Liver (tissue), 9 donors: Measurements from ENCODE around the gene MYL4. TPM values are rescaled to one million over a fixed set of nuclear protein-coding genes. Genes with fewer than 3 reads are reported as not detected.

Experiments
- DNase-seq: peaks from one replicate; pipeline ENCODE4 v3.0.0-alpha.2; 2017; ENCODE audit warnings: low spot score
- H3K27ac ChIP-seq, 2 donors: one replicate each; pipeline ENCODE4 v1.7.0; 2013; ENCODE audit warnings: inconsistent platforms in 2 of 2, low read length in 2 of 2, control low read depth in 1 of 2, low read depth in 1 of 2, mild to moderate bottlenecking in 1 of 2
- H3K27me3 ChIP-seq, 4 donors: one replicate each; pipeline versions ENCODE4 v1.6.1 to v1.7.0; 2013; ENCODE audit warnings: low read length in 3 of 4, inconsistent platforms in 1 of 4, mild to moderate bottlenecking in 1 of 4, moderate library complexity in 1 of 4; ENCODE audit not compliant: control insufficient read depth in 4 of 4, insufficient read depth in 4 of 4
- H3K36me3 ChIP-seq, 4 donors: one replicate each; pipeline versions ENCODE4 v1.6.1 to v1.7.0; 2013; ENCODE audit warnings: low read length in 3 of 4, mild to moderate bottlenecking in 3 of 4, low read depth in 1 of 4, moderate library complexity in 1 of 4; ENCODE audit not compliant: control insufficient read depth in 4 of 4, insufficient read depth in 3 of 4
- H3K4me1 ChIP-seq, 4 donors: one replicate each; pipeline versions ENCODE4 v1.6.1 to v1.7.0; 2013; ENCODE audit warnings: low read length in 3 of 4, mild to moderate bottlenecking in 3 of 4, moderate library complexity in 1 of 4; ENCODE audit not compliant: control insufficient read depth in 4 of 4, insufficient read depth in 4 of 4
- H3K4me3 ChIP-seq, 3 donors: one replicate each; pipeline versions ENCODE4 v1.6.1 to v1.7.0; 2013; ENCODE audit warnings: low read length in 3 of 3, control low read depth in 1 of 3, low read depth in 1 of 3, mild to moderate bottlenecking in 1 of 3
- H3K9ac ChIP-seq, 2 donors: one replicate each; pipeline ENCODE4 v1.7.0; 2013; ENCODE audit warnings: low read length in 2 of 2, mild to moderate bottlenecking in 2 of 2, moderate library complexity in 2 of 2, control low read depth in 1 of 2, low read depth in 1 of 2
- H3K9me3 ChIP-seq, 4 donors: one replicate each; pipeline versions ENCODE4 v1.6.1 to v1.7.0; 2013; ENCODE audit warnings: low read length in 3 of 4; ENCODE audit not compliant: control insufficient read depth in 4 of 4
- EGR1 ChIP-seq, 2 donors: IDR thresholded peaks; 2 replicates each; pipeline ENCODE4 v1.6.1; 2016 to 2018; ENCODE audit warnings: antibody characterized with exemption in 2 of 2, low read depth in 2 of 2
- FOXA2 ChIP-seq: IDR thresholded peaks from 2 replicates; pipeline ENCODE4 v1.6.1; 2016; ENCODE audit warnings: antibody characterized with exemption
- GABPA ChIP-seq, 2 donors: IDR thresholded peaks in 1 of 2; conservative IDR thresholded peaks in 1 of 2; 2 replicates each; pipeline ENCODE4 v1.6.1; 2016; ENCODE audit warnings: antibody characterized with exemption in 2 of 2, mild to moderate bottlenecking in 1 of 2, moderate library complexity in 1 of 2
- HNF4A ChIP-seq, 2 donors: conservative IDR thresholded peaks; 2 replicates each; pipeline ENCODE4 v1.6.1; 2016; ENCODE audit warnings: antibody characterized with exemption in 2 of 2, mild to moderate bottlenecking in 2 of 2
- RAD21 ChIP-seq, 2 donors: IDR thresholded peaks; 2 replicates each; pipeline ENCODE4 v1.6.1; 2016; ENCODE audit warnings: antibody characterized with exemption in 2 of 2, mild to moderate bottlenecking in 2 of 2
- RXRA ChIP-seq, 2 donors: IDR thresholded peaks; 2 replicates each; pipeline ENCODE4 v1.6.1; 2017 to 2018; ENCODE audit warnings: antibody characterized with exemption in 2 of 2, mild to moderate bottlenecking in 1 of 2
- YY1 ChIP-seq: IDR thresholded peaks from 2 replicates; pipeline ENCODE4 v1.6.1; 2016; ENCODE audit warnings: antibody characterized with exemption, mild to moderate bottlenecking
- whole genome bisulfite sequencing: extraction: QIAGEN DNeasy Blood & Tissue Kit; methylation state at CpG from one replicate; pipeline ENCODE4 v1.1.7; 2013; 5-methylcytosine and 5-hydroxymethylcytosine counted together
- polyA plus RNA-seq, 2 donors: library from polyadenylated mRNA; stranded (reverse) in 1 of 2; unstranded in 1 of 2; fragments of 200-250 nt in 1 of 2; fragments of >200 nt in 1 of 2; fragmentation: Nextera tagmentation in 1 of 2; extraction: Ambion mirVana in 1 of 2; gene quantifications; one replicate each; pipeline versions ENCODE4 v1.2.1 to v1.2.3, GENCODE V29; 2013 to 2015
- total RNA-seq, 2 donors: library from RNA; depleted of rRNA; stranded (reverse); fragments of >200 nt; gene quantifications; one replicate each; pipeline ENCODE4 v1.2.3, GENCODE V29; 2014
- TF ChIP-seq, protein P1 (sequence below): IDR thresholded peaks from 2 replicates; pipeline ENCODE4 v1.6.1; 2016; ENCODE audit warnings: antibody characterized with exemption, mild to moderate bottlenecking
- TF ChIP-seq, protein P2 (sequence below): IDR thresholded peaks from 2 replicates; pipeline ENCODE4 v1.6.1; 2016; ENCODE audit warnings: antibody characterized with exemption
- TF ChIP-seq, protein P3 (sequence below): fragments of 150-350 bp; IDR thresholded peaks from 2 replicates; pipeline ENCODE4 v1.5.1; 2017; ENCODE audit warnings: improper control_type of control experiment, low read depth, low read length; ENCODE audit not compliant: missing input control
- donor health status: healthy.
- donor health status: healthy.
- donor health status: healthy.
- donor health status: healthy.
- donor health status: healthy.

The MYL4 gene
- total and polyA plus RNA-seq, 4 donors = 0.19 to 215 (median 0.22) TPM; not detected in 1

DNA sequence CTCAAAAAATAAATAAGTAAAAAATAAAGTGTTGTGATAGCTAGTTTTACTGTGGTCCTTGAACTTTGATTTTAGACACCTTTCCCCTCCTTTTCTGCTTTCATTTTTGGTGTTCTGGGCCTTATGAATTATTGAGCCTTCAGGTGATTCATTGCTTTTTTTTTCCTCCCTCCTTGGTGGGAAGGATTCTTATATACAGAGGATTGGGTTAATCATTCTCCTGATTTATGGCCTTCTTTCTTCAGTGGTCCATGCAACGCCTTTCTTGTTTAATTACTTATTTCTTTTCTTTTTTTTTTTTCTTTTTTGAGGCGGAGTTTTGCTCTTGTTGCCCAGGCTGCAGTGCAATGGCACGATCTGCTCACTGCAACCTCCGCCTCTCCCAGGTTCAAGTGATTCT is 8.0 kb upstream of the MYL4 start:
- Histone ChIP-seq H3K27ac (no peak overlapping the region), H3K4me3 (no peak overlapping the region)
- DNase-seq = no peak

DNA sequence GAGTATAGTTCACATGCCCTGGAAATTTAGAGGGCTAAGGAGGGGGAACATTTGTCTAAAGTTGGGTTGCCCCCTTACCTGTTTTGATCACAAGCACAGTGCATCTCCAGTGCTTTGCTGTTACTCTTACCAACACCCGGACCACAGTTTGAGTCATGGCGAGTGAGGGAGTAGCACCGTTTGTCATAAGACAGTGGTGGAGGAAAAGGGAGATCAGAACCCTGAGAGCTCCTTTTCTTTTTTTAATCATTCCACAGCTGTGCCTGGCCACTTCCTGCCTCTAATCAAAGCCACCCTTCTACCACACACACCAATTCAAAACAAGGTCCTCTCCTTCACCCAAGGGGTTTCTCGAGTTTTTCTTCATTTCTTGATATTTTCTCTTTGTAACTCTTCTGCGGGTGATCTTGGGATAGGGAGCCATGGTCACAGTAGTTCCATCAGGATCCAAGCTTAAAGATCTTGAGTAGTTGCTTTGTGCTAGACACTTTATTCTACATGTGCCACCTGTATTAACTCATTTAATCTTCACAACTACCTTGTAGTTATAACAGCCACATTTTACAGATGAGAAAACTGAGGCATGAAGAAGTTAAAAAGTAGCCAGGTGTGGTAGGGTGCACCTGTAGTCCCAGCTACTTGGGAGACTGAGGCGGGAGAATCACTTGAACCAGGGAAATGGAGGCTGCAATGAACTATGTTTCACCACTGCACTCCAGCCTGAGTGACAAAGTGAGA is 5.0 kb upstream of the MYL4 start:
- 81% methylated on average over 6 of the region's 6 CpGs for WGBS
- DNase-seq = no peak
- Histone ChIP-seq H3K4me3 (no peak overlapping the region), H3K4me1 (no peaks in the 10 kb centered on the region), H3K27ac (no peak overlapping the region), H3K27me3 (no peaks in the 10 kb centered on the region), H3K36me3 (no peaks in the 10 kb centered on the region), H3K9me3 (no peaks in the 10 kb centered on the region), H3K9ac (no peak overlapping the region)
- TF ChIP-seq, protein P1, sequence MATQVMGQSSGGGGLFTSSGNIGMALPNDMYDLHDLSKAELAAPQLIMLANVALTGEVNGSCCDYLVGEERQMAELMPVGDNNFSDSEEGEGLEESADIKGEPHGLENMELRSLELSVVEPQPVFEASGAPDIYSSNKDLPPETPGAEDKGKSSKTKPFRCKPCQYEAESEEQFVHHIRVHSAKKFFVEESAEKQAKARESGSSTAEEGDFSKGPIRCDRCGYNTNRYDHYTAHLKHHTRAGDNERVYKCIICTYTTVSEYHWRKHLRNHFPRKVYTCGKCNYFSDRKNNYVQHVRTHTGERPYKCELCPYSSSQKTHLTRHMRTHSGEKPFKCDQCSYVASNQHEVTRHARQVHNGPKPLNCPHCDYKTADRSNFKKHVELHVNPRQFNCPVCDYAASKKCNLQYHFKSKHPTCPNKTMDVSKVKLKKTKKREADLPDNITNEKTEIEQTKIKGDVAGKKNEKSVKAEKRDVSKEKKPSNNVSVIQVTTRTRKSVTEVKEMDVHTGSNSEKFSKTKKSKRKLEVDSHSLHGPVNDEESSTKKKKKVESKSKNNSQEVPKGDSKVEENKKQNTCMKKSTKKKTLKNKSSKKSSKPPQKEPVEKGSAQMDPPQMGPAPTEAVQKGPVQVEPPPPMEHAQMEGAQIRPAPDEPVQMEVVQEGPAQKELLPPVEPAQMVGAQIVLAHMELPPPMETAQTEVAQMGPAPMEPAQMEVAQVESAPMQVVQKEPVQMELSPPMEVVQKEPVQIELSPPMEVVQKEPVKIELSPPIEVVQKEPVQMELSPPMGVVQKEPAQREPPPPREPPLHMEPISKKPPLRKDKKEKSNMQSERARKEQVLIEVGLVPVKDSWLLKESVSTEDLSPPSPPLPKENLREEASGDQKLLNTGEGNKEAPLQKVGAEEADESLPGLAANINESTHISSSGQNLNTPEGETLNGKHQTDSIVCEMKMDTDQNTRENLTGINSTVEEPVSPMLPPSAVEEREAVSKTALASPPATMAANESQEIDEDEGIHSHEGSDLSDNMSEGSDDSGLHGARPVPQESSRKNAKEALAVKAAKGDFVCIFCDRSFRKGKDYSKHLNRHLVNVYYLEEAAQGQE = no peak
- TF ChIP-seq YY1 = no peak
- no peak for TF ChIP-seq HNF4A (conservative IDR thresholded peaks at IDR 0.05)
- TF ChIP-seq, protein P2, sequence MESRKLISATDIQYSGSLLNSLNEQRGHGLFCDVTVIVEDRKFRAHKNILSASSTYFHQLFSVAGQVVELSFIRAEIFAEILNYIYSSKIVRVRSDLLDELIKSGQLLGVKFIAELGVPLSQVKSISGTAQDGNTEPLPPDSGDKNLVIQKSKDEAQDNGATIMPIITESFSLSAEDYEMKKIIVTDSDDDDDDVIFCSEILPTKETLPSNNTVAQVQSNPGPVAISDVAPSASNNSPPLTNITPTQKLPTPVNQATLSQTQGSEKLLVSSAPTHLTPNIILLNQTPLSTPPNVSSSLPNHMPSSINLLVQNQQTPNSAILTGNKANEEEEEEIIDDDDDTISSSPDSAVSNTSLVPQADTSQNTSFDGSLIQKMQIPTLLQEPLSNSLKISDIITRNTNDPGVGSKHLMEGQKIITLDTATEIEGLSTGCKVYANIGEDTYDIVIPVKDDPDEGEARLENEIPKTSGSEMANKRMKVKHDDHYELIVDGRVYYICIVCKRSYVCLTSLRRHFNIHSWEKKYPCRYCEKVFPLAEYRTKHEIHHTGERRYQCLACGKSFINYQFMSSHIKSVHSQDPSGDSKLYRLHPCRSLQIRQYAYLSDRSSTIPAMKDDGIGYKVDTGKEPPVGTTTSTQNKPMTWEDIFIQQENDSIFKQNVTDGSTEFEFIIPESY = no peak
- no peak for TF ChIP-seq RAD21 (IDR thresholded peaks at IDR 0.05)
- TF ChIP-seq, protein P3, sequence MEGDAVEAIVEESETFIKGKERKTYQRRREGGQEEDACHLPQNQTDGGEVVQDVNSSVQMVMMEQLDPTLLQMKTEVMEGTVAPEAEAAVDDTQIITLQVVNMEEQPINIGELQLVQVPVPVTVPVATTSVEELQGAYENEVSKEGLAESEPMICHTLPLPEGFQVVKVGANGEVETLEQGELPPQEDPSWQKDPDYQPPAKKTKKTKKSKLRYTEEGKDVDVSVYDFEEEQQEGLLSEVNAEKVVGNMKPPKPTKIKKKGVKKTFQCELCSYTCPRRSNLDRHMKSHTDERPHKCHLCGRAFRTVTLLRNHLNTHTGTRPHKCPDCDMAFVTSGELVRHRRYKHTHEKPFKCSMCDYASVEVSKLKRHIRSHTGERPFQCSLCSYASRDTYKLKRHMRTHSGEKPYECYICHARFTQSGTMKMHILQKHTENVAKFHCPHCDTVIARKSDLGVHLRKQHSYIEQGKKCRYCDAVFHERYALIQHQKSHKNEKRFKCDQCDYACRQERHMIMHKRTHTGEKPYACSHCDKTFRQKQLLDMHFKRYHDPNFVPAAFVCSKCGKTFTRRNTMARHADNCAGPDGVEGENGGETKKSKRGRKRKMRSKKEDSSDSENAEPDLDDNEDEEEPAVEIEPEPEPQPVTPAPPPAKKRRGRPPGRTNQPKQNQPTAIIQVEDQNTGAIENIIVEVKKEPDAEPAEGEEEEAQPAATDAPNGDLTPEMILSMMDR = no peak
- no peak for TF ChIP-seq FOXA2
- no peak for TF ChIP-seq RXRA (IDR thresholded peaks at IDR 0.05)
- TF ChIP-seq EGR1 (IDR thresholded peaks at IDR 0.05; ENCODE audit: low read depth in 2 of 2) = no peak

More for the DNA sequence above, 8.0 kb upstream of the MYL4 start:
- WGBS = 82% methylated on average over 4 of the region's 4 CpGs
- Histone ChIP-seq H3K9ac (no peak overlapping the region), H3K27me3 (no peaks in the 10 kb centered on the region), H3K4me1 (no peaks in the 10 kb centered on the region), H3K36me3 (no peaks in the 10 kb centered on the region), H3K9me3 (no peaks in the 10 kb centered on the region)
- TF ChIP-seq GABPA (IDR thresholded peaks at IDR 0.05 in 1 of 2, conservative IDR thresholded peaks at IDR 0.05 in 1 of 2) = no peak
